Fibroblast of mammary gland (primary cell): ENCODE data around the gene LRRC32.

Experiments
- DNase-seq: peaks from one replicate; pipeline ENCODE4 v3.0.0-alpha.2; 2010; ENCODE audit warnings: low read depth
- H3K4me3 ChIP-seq: 2 replicates; pipeline ENCODE4 v1.5.1; 2011; ENCODE audit warnings: low read depth, mild to moderate bottlenecking, low read length, moderate library complexity; ENCODE audit not compliant: control insufficient read depth
- CTCF ChIP-seq: conservative IDR thresholded peaks from 2 replicates; pipeline ENCODE4 v1.5.1; 2011; ENCODE audit warnings: low read depth, low read length, inconsistent platforms; ENCODE audit not compliant: control insufficient read depth, insufficient read depth

The LRRC32 gene

GRCh38 chr11:76700177-76701100 is 29.9 kb upstream of the LRRC32 start:
- peak; percentile 99 for DNase-seq
- no peak for TF ChIP-seq CTCF
- no peak overlapping the region for H3K4me3 ChIP-seq

GRCh38 chr11:76699451-76700091 is 29.0 kb upstream of the LRRC32 start:
- peak; percentile 73 for DNase-seq
- H3K4me3 ChIP-seq, result no peak overlapping the region
- TF ChIP-seq CTCF, result no peak

- peak; percentile 21 for TF ChIP-seq CTCF
- H3K4me3 ChIP-seq, result no peak overlapping the region
- no peak for DNase-seq
Observed at GRCh38 chr11:76698321-76699043, 27.9 kb upstream of the LRRC32 start.

- no peak for TF ChIP-seq CTCF
- H3K4me3 ChIP-seq, result no peak overlapping the region
- no peak for DNase-seq
Observed at GRCh38 chr11:76696756-76697155, 26.2 kb upstream of the LRRC32 start.

- no peak for TF ChIP-seq CTCF
- no peak for DNase-seq
- H3K4me3 ChIP-seq, result no peak overlapping the region
Observed at GRCh38 chr11:76695771-76696170, 25.2 kb upstream of the LRRC32 start.

GRCh38 chr11:76695133-76695532 is 24.6 kb upstream of the LRRC32 start:
- no peak for TF ChIP-seq CTCF
- no peak for DNase-seq
- no peak overlapping the region for H3K4me3 ChIP-seq
